ENCODE results near the gene LPCAT3. TPM values are rescaled to one million over a fixed set of nuclear protein-coding genes. Genes with fewer than 3 reads are reported as not detected.

The LPCAT3 gene
- total and polyA plus RNA-seq, 2 of the 13 experiments (the other 11 are each of a cell fraction or from before 2014, with no cell fraction given) = 44.5 to 64.3 TPM

DNA sequence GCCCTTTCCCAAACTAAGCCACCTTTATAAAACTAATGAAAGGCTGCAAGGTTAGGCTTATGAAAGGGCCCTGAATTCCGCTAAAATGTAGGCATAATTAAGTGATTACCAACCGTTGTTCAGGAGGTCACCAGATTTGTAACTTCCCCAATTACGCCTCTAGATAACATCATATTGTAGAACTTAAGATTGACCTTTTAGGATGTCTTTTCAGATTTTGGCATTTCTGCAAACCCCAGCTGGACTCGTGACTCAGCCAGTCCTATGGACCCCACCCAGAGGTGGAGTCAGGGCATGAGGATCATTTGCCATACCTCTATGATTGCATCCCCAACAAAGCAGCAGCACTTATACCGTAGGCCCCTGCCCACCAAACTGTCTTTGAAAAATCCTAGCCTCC is 3.7 kb upstream of the LPCAT3 start (continued):
- TF ChIP-seq ZSCAN21 (CRISPR knock-in tag; IDR thresholded peaks at IDR 0.05; ENCODE audit: borderline replicate concordance) (no peak), YY1 (IDR thresholded peaks at IDR 0.05; ENCODE audit: insufficient read depth, insufficient replicate concordance, low read depth, low read length) (no peak), POLR2AphosphoS5 (IDR thresholded peaks at IDR 0.05; ENCODE audit: low read depth, low read length) (no peak)
- TF ChIP-seq, protein P1, sequence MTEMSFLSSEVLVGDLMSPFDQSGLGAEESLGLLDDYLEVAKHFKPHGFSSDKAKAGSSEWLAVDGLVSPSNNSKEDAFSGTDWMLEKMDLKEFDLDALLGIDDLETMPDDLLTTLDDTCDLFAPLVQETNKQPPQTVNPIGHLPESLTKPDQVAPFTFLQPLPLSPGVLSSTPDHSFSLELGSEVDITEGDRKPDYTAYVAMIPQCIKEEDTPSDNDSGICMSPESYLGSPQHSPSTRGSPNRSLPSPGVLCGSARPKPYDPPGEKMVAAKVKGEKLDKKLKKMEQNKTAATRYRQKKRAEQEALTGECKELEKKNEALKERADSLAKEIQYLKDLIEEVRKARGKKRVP (CRISPR knock-in tag; IDR thresholded peaks at IDR 0.05) = no peak

DNA sequence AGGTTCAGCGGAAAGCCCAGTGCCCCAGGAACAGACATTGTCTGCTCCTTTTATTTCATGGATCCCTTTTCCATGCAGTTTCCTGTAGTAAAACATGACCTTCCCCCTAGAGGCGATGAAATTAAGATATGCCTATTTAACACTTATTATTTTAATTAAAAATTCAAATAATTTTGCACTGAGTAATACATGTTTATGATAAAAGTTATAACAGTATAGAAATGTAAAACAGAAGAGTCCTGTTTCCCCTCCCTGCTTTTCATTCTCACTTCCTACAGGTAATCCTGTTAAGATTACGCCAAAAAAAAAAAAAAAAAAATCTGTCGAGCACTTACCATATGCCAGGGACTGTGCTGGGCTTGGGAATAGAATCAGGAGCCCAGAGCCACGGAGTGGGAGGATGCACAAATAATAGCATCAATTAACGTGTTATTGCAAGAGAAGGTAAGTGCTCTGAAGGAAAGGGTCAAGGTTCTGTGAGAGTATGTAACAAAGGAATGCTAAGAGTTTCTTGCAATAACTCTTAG is 830 bp upstream of the LPCAT3 start:
- DNase-seq (ENCODE audit: low spot score) (no peak), ATAC-seq (no peak), FAIRE-seq (no peak)
- TSS peak; percentile 73 for BruUV-seq (replicated peaks)
- Histone ChIP-seq H3K27ac (ENCODE audit: extremely low read length, insufficient read depth, low read length) (peak overlapping the region; percentile 97), H3K9ac (ENCODE audit: insufficient read depth, low read depth, low read length) (peak overlapping the region; percentile 79), H4K20me1 (ENCODE audit: insufficient read depth, low read length) (no peaks in the 10 kb centered on the region), H3K36me3 (replicated peaks in 1 of 2; ENCODE audit: control insufficient read depth in 1 of 2, insufficient read depth in 2 of 2, low read length in 2 of 2) (no peaks in the 10 kb centered on the region), H3K4me1 (ENCODE audit: insufficient read depth, low read length) (peaks cover 35% of the 10 kb centered on the region), H3K27me3 (ENCODE audit: control insufficient read depth in 1 of 2, insufficient read depth in 2 of 2, low read length in 2 of 2) (no peaks in the 10 kb centered on the region; a peak in 1 of 5 replicates), H3K79me2 (ENCODE audit: insufficient read depth, low read length) (peaks cover 31% of the 10 kb centered on the region), H3K4me3 (replicated peaks in 1 of 3; ENCODE audit: insufficient read depth in 1 of 3, low read depth in 2 of 3, low read length in 3 of 3) (peak overlapping the region; percentile 60 to 97 (median 85)), H3K9me3 (ENCODE audit: low read length) (no peaks in the 10 kb centered on the region), H3K4me2 (ENCODE audit: low read depth, low read length) (peak overlapping the region; percentile 88), H2AFZ (ENCODE audit: low read length) (peak overlapping the region; percentile 54)
- CTCF ChIA-PET (ENCODE audit: low intra/inter-chr PET ratio, low total read pairs) = interaction anchor here (1.2 to 1.3 kb wide), 2 partner anchors 54 to 73 kb away, joined by 4 read pairs; partner anchors contain the start of gene C1R
- intact Hi-C loops (cut with micrococcal nuclease; ENCODE audit: unreplicated experiment) (loop anchor here (2.0 kb wide), 1 partner anchor 38 kb away; no protein-coding TSS in a partner anchor), in situ Hi-C loops (cut with HindIII; ENCODE audit: extremely low pct_ligation_motif_present, low pct_unique_long_range_greater_than_20kb) (loop anchor here (5.0 kb wide), 1 partner anchor 37 kb away; no protein-coding TSS in a partner anchor)
- WGBS (ENCODE audit: low lambda C conversion rate) = 4% methylated on average over 6 of the region's 6 CpGs
- POLR2A ChIA-PET = interaction anchor here (0.9 to 4.1 kb wide), 15 partner anchors 8 to 146 kb away, joined by 3 to 52 read pairs (median 7); partner anchors contain the start of genes C12orf57, C1RL, RNU7-1 and SPSB2
- TF ChIP-seq ZMYM4 (CRISPR knock-in tag; IDR thresholded peaks at IDR 0.05) (no peak), RCOR2 (CRISPR knock-in tag; IDR thresholded peaks at IDR 0.05) (no peak), SMAD3 (CRISPR knock-in tag; IDR thresholded peaks at IDR 0.05) (0 out of 2 replicates have a peak, but pooled peaks have one; percentile 0), ZSCAN9 (CRISPR knock-in tag; IDR thresholded peaks at IDR 0.05; ENCODE audit: borderline replicate concordance) (no peak), ZNF34 (CRISPR knock-in tag; IDR thresholded peaks at IDR 0.05; ENCODE audit: borderline replicate concordance) (no peak), POGZ (CRISPR knock-in tag; IDR thresholded peaks at IDR 0.05) (no peak), ZFP1 (CRISPR knock-in tag; IDR thresholded peaks at IDR 0.05) (0 out of 2 replicates have a peak, but pooled peaks have one; percentile 3), KAT7 (CRISPR knock-in tag; IDR thresholded peaks at IDR 0.05; ENCODE audit: borderline replicate concordance) (no peak), THAP11 (CRISPR knock-in tag; IDR thresholded peaks at IDR 0.05) (no peak), NFKB2 (CRISPR knock-in tag; IDR thresholded peaks at IDR 0.05; ENCODE audit: borderline replicate concordance) (no peak)
- TF ChIP-seq, protein P2, sequence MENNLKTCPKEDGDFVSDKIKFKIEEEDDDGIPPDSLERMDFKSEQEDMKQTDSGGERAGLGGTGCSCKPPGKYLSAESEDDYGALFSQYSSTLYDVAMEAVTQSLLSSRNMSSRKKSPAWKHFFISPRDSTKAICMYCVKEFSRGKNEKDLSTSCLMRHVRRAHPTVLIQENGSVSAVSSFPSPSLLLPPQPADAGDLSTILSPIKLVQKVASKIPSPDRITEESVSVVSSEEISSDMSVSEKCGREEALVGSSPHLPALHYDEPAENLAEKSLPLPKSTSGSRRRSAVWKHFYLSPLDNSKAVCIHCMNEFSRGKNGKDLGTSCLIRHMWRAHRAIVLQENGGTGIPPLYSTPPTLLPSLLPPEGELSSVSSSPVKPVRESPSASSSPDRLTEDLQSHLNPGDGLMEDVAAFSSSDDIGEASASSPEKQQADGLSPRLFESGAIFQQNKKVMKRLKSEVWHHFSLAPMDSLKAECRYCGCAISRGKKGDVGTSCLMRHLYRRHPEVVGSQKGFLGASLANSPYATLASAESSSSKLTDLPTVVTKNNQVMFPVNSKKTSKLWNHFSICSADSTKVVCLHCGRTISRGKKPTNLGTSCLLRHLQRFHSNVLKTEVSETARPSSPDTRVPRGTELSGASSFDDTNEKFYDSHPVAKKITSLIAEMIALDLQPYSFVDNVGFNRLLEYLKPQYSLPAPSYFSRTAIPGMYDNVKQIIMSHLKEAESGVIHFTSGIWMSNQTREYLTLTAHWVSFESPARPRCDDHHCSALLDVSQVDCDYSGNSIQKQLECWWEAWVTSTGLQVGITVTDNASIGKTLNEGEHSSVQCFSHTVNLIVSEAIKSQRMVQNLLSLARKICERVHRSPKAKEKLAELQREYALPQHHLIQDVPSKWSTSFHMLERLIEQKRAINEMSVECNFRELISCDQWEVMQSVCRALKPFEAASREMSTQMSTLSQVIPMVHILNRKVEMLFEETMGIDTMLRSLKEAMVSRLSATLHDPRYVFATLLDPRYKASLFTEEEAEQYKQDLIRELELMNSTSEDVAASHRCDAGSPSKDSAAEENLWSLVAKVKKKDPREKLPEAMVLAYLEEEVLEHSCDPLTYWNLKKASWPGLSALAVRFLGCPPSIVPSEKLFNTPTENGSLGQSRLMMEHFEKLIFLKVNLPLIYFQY (CRISPR knock-in tag; IDR thresholded peaks at IDR 0.05; ENCODE audit: borderline replicate concordance) = no peak
- TF ChIP-seq, protein P3, sequence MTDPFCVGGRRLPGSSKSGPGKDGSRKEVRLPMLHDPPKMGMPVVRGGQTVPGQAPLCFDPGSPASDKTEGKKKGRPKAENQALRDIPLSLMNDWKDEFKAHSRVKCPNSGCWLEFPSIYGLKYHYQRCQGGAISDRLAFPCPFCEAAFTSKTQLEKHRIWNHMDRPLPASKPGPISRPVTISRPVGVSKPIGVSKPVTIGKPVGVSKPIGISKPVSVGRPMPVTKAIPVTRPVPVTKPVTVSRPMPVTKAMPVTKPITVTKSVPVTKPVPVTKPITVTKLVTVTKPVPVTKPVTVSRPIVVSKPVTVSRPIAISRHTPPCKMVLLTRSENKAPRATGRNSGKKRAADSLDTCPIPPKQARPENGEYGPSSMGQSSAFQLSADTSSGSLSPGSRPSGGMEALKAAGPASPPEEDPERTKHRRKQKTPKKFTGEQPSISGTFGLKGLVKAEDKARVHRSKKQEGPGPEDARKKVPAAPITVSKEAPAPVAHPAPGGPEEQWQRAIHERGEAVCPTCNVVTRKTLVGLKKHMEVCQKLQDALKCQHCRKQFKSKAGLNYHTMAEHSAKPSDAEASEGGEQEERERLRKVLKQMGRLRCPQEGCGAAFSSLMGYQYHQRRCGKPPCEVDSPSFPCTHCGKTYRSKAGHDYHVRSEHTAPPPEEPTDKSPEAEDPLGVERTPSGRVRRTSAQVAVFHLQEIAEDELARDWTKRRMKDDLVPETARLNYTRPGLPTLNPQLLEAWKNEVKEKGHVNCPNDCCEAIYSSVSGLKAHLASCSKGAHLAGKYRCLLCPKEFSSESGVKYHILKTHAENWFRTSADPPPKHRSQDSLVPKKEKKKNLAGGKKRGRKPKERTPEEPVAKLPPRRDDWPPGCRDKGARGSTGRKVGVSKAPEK (CRISPR knock-in tag; IDR thresholded peaks at IDR 0.05; ENCODE audit: borderline replicate concordance) = no peak

All from HepG2 (cell line).